IPS-15b (cell line): Measurements from ENCODE around the gene RBM47.

Experiments
- H3K27me3 ChIP-seq: one replicate; pipeline ENCODE4 v1.6.1; 2013; ENCODE audit warnings: low read length; ENCODE audit not compliant: control insufficient read depth, insufficient read depth
- H3K36me3 ChIP-seq: one replicate; pipeline ENCODE4 v1.6.1; 2013; ENCODE audit warnings: low read length; ENCODE audit not compliant: control insufficient read depth, insufficient read depth
- H3K4me1 ChIP-seq: one replicate; pipeline ENCODE4 v1.6.1; 2013; ENCODE audit warnings: mild to moderate bottlenecking, low read length; ENCODE audit not compliant: control insufficient read depth, insufficient read depth
- H3K4me3 ChIP-seq: one replicate; pipeline ENCODE4 v1.5.1; 2013; ENCODE audit warnings: low read depth, low read length
- H3K9ac ChIP-seq: one replicate; pipeline ENCODE4 v1.6.1; 2013; ENCODE audit warnings: low read depth, mild to moderate bottlenecking, low read length
- H3K9me3 ChIP-seq: one replicate; pipeline ENCODE4 v1.6.1; 2013; ENCODE audit warnings: mild to moderate bottlenecking, low read length; ENCODE audit not compliant: control insufficient read depth, insufficient read depth

Gene RBM47

GRCh38 chr4:40621592-40622512 is 7.8 kb downstream of the RBM47 start:
- Histone ChIP-seq H3K36me3 (no peaks in the 10 kb centered on the region), H3K9ac (no peak overlapping the region), H3K27me3 (no peaks in the 10 kb centered on the region), H3K9me3 (no peaks in the 10 kb centered on the region), H3K4me1 (peaks cover 24% of the 10 kb centered on the region), H3K4me3 (no peak overlapping the region)

DNA sequence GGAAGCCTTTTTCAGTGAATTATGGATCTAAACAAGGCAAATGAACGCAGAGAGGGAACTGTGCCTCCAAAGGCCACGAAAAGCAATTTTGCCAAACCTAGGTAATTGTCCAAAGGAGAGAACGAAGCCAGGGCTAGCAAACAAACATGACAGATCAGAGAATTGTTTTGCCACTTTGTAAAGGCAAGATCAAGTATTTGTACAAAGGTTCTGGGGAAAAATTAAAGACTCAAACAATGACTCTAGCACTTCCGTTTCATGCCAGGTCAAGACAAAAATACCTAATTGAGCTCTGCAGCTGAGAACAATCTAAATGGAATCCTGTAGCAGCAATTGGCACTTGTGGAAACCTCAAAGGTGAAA is 8.5 kb downstream of the RBM47 start:
- peaks cover 18% of the 10 kb centered on the region for H3K4me1 ChIP-seq
- H3K4me3 ChIP-seq = no peak overlapping the region
- no peaks in the 10 kb centered on the region for H3K36me3 ChIP-seq
- H3K9me3 ChIP-seq = no peaks in the 10 kb centered on the region
- H3K27me3 ChIP-seq = no peaks in the 10 kb centered on the region
- peak overlapping the region; percentile 14 for H3K9ac ChIP-seq

DNA sequence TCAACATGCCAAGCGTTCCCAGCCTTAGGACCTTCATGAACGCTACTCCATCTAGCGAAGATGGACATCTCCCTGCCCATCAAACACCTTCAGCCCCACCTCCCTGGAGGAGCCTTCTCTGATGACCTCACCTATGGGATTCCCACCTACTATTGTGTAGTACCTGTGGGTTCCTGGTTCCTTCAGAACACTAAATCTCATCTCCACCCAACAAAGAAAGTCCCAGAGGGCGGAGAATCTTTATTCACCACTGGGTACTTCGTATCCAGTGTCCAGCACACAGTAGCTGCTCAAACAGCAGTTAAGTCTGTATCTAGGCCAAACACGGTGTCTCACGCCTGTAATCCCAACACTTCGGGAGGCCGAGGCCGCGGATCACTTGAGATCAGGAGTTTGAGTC is 10.1 kb downstream of the RBM47 start:
- H3K27me3 ChIP-seq = no peaks in the 10 kb centered on the region
- H3K9ac ChIP-seq = no peak overlapping the region
- H3K9me3 ChIP-seq = no peaks in the 10 kb centered on the region
- H3K4me1 ChIP-seq = peaks cover 15% of the 10 kb centered on the region
- no peak overlapping the region for H3K4me3 ChIP-seq
- H3K36me3 ChIP-seq = no peaks in the 10 kb centered on the region

GRCh38 chr4:40617872-40618271 is 11.8 kb downstream of the RBM47 start:
- Histone ChIP-seq H3K27me3 (no peaks in the 10 kb centered on the region), H3K36me3 (no peaks in the 10 kb centered on the region), H3K4me1 (peaks cover 15% of the 10 kb centered on the region), H3K4me3 (no peak overlapping the region), H3K9ac (no peak overlapping the region), H3K9me3 (no peaks in the 10 kb centered on the region)

DNA sequence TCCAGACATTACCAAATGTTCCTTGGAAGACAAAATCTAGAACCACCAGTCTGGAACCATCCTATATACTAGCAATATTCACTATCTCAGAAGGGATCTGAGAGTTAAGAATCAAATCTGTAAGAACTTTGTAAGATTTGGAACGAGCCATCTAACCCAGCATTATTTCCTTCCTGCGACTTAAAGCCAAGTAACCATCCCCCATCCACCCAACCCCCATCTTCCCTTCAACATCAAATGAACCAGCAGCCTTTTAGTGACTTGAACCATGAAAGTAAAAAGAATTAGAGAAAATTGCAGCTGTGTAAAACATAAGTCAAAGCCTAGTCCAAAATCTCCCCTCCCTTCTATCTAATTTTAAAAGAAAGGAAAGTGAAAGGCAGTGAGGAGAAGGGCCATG is 15.6 kb downstream of the RBM47 start:
- Histone ChIP-seq H3K9me3 (no peaks in the 10 kb centered on the region), H3K4me3 (no peak overlapping the region), H3K9ac (no peak overlapping the region), H3K36me3 (no peaks in the 10 kb centered on the region), H3K4me1 (peaks cover 4% of the 10 kb centered on the region), H3K27me3 (no peaks in the 10 kb centered on the region)

GRCh38 chr4:40613456-40613855 is 16.2 kb downstream of the RBM47 start:
- H3K9ac ChIP-seq = no peak overlapping the region
- H3K4me3 ChIP-seq = no peak overlapping the region
- no peaks in the 10 kb centered on the region for H3K9me3 ChIP-seq
- H3K27me3 ChIP-seq = no peaks in the 10 kb centered on the region
- H3K4me1 ChIP-seq = peaks cover 4% of the 10 kb centered on the region
- no peaks in the 10 kb centered on the region for H3K36me3 ChIP-seq

GRCh38 chr4:40612831-40613230 is 16.8 kb downstream of the RBM47 start:
- H3K4me3 ChIP-seq = no peak overlapping the region
- no peaks in the 10 kb centered on the region for H3K27me3 ChIP-seq
- H3K36me3 ChIP-seq = no peaks in the 10 kb centered on the region
- H3K9me3 ChIP-seq = no peaks in the 10 kb centered on the region
- no peak overlapping the region for H3K9ac ChIP-seq
- H3K4me1 ChIP-seq = peaks cover 4% of the 10 kb centered on the region

GRCh38 chr4:40612283-40612682 is 17.4 kb downstream of the RBM47 start:
- no peaks in the 10 kb centered on the region for H3K9me3 ChIP-seq
- H3K4me1 ChIP-seq = peaks cover 4% of the 10 kb centered on the region
- H3K9ac ChIP-seq = no peak overlapping the region
- no peaks in the 10 kb centered on the region for H3K36me3 ChIP-seq
- H3K27me3 ChIP-seq = no peaks in the 10 kb centered on the region
- no peak overlapping the region for H3K4me3 ChIP-seq

GRCh38 chr4:40608628-40609027 is 21.0 kb downstream of the RBM47 start:
- Histone ChIP-seq H3K4me1 (peaks cover 4% of the 10 kb centered on the region), H3K27me3 (no peaks in the 10 kb centered on the region), H3K9me3 (no peaks in the 10 kb centered on the region), H3K36me3 (no peaks in the 10 kb centered on the region), H3K9ac (no peak overlapping the region), H3K4me3 (no peak overlapping the region)

GRCh38 chr4:40607221-40607620 is 22.4 kb downstream of the RBM47 start:
- Histone ChIP-seq H3K4me1 (peaks cover 4% of the 10 kb centered on the region), H3K9me3 (no peaks in the 10 kb centered on the region), H3K4me3 (no peak overlapping the region), H3K9ac (no peak overlapping the region), H3K27me3 (no peaks in the 10 kb centered on the region), H3K36me3 (no peaks in the 10 kb centered on the region)

- no peak overlapping the region for H3K4me3 ChIP-seq
- H3K9me3 ChIP-seq = no peaks in the 10 kb centered on the region
- H3K9ac ChIP-seq = no peak overlapping the region
- H3K36me3 ChIP-seq = no peaks in the 10 kb centered on the region
- H3K4me1 ChIP-seq = no peaks in the 10 kb centered on the region
- no peaks in the 10 kb centered on the region for H3K27me3 ChIP-seq
These were observed 23.4 kb downstream of the RBM47 start for GRCh38 chr4:40606239-40606767.

- no peak overlapping the region for H3K4me3 ChIP-seq
- no peak overlapping the region for H3K9ac ChIP-seq
- no peaks in the 10 kb centered on the region for H3K27me3 ChIP-seq
- H3K9me3 ChIP-seq = no peaks in the 10 kb centered on the region
- H3K36me3 ChIP-seq = no peaks in the 10 kb centered on the region
- H3K4me1 ChIP-seq = no peaks in the 10 kb centered on the region
These were observed 26.4 kb downstream of the RBM47 start for GRCh38 chr4:40603281-40603680.
